ENCODE data around the gene USP47. TPM values are rescaled to one million over a fixed set of nuclear protein-coding genes. Genes with fewer than 3 reads are reported as not detected.

Gene USP47
- total RNA-seq, 1 experiment from 2014 or later = 39.2 TPM

DNA sequence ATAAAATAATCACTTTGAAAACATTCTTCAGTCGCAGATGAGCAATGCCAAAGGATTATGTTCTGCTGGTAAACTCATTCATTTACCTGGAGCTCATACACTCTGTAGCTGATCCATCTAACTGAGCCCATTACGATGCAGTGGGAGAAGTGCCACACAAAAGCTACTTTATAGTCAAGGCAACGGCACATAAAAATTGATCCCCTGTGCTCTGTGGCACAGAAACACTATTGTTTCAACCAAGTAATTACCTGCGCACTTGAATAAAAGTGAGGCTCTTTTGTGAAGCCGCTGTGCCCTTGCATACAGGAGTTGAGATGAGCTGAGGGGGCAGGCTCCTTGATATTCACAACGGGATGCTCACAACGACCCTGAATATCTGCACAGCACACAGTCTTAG lies 159.4 kb downstream of the USP47 start:
- H3K27ac ChIP-seq (ENCODE audit: low read length) = no peak overlapping the region
- no peak overlapping the region for H3K4me3 ChIP-seq (ENCODE audit: low read depth in 2 of 2, low read length in 2 of 2)
- CTCF ChIA-PET = no interaction called here
- ATAC-seq = no peak
- TF ChIP-seq, protein P1, sequence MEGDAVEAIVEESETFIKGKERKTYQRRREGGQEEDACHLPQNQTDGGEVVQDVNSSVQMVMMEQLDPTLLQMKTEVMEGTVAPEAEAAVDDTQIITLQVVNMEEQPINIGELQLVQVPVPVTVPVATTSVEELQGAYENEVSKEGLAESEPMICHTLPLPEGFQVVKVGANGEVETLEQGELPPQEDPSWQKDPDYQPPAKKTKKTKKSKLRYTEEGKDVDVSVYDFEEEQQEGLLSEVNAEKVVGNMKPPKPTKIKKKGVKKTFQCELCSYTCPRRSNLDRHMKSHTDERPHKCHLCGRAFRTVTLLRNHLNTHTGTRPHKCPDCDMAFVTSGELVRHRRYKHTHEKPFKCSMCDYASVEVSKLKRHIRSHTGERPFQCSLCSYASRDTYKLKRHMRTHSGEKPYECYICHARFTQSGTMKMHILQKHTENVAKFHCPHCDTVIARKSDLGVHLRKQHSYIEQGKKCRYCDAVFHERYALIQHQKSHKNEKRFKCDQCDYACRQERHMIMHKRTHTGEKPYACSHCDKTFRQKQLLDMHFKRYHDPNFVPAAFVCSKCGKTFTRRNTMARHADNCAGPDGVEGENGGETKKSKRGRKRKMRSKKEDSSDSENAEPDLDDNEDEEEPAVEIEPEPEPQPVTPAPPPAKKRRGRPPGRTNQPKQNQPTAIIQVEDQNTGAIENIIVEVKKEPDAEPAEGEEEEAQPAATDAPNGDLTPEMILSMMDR (IDR thresholded peaks at IDR 0.05) = no peak
- TF ChIP-seq, protein P2, sequence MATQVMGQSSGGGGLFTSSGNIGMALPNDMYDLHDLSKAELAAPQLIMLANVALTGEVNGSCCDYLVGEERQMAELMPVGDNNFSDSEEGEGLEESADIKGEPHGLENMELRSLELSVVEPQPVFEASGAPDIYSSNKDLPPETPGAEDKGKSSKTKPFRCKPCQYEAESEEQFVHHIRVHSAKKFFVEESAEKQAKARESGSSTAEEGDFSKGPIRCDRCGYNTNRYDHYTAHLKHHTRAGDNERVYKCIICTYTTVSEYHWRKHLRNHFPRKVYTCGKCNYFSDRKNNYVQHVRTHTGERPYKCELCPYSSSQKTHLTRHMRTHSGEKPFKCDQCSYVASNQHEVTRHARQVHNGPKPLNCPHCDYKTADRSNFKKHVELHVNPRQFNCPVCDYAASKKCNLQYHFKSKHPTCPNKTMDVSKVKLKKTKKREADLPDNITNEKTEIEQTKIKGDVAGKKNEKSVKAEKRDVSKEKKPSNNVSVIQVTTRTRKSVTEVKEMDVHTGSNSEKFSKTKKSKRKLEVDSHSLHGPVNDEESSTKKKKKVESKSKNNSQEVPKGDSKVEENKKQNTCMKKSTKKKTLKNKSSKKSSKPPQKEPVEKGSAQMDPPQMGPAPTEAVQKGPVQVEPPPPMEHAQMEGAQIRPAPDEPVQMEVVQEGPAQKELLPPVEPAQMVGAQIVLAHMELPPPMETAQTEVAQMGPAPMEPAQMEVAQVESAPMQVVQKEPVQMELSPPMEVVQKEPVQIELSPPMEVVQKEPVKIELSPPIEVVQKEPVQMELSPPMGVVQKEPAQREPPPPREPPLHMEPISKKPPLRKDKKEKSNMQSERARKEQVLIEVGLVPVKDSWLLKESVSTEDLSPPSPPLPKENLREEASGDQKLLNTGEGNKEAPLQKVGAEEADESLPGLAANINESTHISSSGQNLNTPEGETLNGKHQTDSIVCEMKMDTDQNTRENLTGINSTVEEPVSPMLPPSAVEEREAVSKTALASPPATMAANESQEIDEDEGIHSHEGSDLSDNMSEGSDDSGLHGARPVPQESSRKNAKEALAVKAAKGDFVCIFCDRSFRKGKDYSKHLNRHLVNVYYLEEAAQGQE (IDR thresholded peaks at IDR 0.05; ENCODE audit: insufficient read depth in 1 of 2, low read depth in 2 of 2, low read length in 1 of 2) = no peak
- TF ChIP-seq SIN3A (IDR thresholded peaks at IDR 0.05; ENCODE audit: borderline replicate concordance, insufficient read depth, low read depth, low read length) (no peak), TCF7L2 (IDR thresholded peaks at IDR 0.05; ENCODE audit: low read depth, low read length) (no peak), POLR2AphosphoS5 (IDR thresholded peaks at IDR 0.05; ENCODE audit: low read depth, low read length) (no peak)
- H3K36me3 ChIP-seq (ENCODE audit: control insufficient read depth, insufficient read depth, low read length) = no peaks in the 10 kb centered on the region; the same call in 1 of the 2 replicates
- H3K9me3 ChIP-seq (ENCODE audit: control insufficient read depth, insufficient read depth, low read depth, low read length) = no peaks in the 10 kb centered on the region
- H3K27me3 ChIP-seq (ENCODE audit: control insufficient read depth, insufficient read depth, low read length) = no peaks in the 10 kb centered on the region
- POLR2A ChIA-PET = no interaction called here
- no TSS peak for BruUV-seq (replicated peaks)
- H3K4me1 ChIP-seq (ENCODE audit: control insufficient read depth, insufficient read depth, low read length) = no peaks in the 10 kb centered on the region; the same call in none of the 2 replicates
- intact Hi-C loops (cut with micrococcal nuclease; ENCODE audit: unreplicated experiment) = no loop called here
- DNase-seq (ENCODE audit: low read depth, low spot score) = no peak
- in situ Hi-C loops (cut with HindIII; ENCODE audit: low pct_unique_long_range_greater_than_20kb, low sequenced_read_pairs) = no loop called here

DNA sequence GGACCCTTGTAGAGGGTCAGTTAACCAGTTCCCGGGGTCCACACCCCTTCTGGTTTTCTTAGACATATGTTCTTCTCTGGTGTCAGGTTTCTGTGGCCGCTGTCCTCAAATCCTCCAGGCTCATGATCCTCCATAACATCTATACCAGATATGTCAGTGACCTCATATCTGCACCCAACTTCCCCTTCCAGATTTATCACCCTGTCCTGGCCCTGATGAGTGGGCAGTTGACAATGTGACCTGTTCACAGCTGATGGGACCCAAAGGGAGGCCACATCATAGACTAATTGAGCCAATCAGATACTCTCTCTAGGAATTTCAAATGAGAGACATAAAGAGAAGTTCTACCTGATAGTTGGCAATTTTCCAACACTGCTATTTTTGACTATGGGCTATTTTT lies 161.6 kb downstream of the USP47 start:
- BruUV-seq (replicated peaks) = no TSS peak
- H3K4me3 ChIP-seq (ENCODE audit: low read depth in 2 of 2, low read length in 2 of 2) = no peak overlapping the region
- ChIA-PET POLR2A (no interaction called here), CTCF (no interaction called here)
- in situ Hi-C loops (cut with HindIII; ENCODE audit: low pct_unique_long_range_greater_than_20kb, low sequenced_read_pairs) (no loop called here), intact Hi-C loops (cut with micrococcal nuclease; ENCODE audit: unreplicated experiment) (no loop called here)
- H3K27ac ChIP-seq (ENCODE audit: low read length) = no peak overlapping the region
- no peak for ATAC-seq
- DNase-seq (ENCODE audit: low read depth, low spot score) = no peak
- H3K27me3 ChIP-seq (ENCODE audit: control insufficient read depth, insufficient read depth, low read length) = no peaks in the 10 kb centered on the region
- H3K4me1 ChIP-seq (ENCODE audit: control insufficient read depth, insufficient read depth, low read length) = peaks cover 5% of the 10 kb centered on the region
- no peaks in the 10 kb centered on the region for H3K9me3 ChIP-seq (ENCODE audit: control insufficient read depth, insufficient read depth, low read depth, low read length)
- TF ChIP-seq TCF7L2 (IDR thresholded peaks at IDR 0.05; ENCODE audit: low read depth, low read length) (no peak), POLR2AphosphoS5 (IDR thresholded peaks at IDR 0.05; ENCODE audit: low read depth, low read length) (no peak), SIN3A (IDR thresholded peaks at IDR 0.05; ENCODE audit: borderline replicate concordance, insufficient read depth, low read depth, low read length) (no peak)
- TF ChIP-seq, protein P2 (IDR thresholded peaks at IDR 0.05; ENCODE audit: insufficient read depth in 1 of 2, low read depth in 2 of 2, low read length in 1 of 2) = no peak
- TF ChIP-seq, protein P1 (IDR thresholded peaks at IDR 0.05) = no peak
- no peaks in the 10 kb centered on the region; the same call in 1 of the 2 replicates for H3K36me3 ChIP-seq (ENCODE audit: control insufficient read depth, insufficient read depth, low read length)

Data from Panc1 (cell line).